Karpas-422 (cell line): ENCODE data around the gene SUMO2. TPM values are rescaled to one million over a fixed set of nuclear protein-coding genes. Genes with fewer than 3 reads are reported as not detected.
"Not testable (repeated sequence)": the region's sequence is repeated elsewhere in the genome, so short reads cannot be mapped to it uniquely, and the experiment has no call there.

Experiments
- DNase-seq: peaks from one replicate; pipeline ENCODE4 v3.0.0-alpha.2; 2015
- H2AFZ ChIP-seq: fragments of 200-600 bp; sonication (generic); 2 replicates; pipeline ENCODE4 v1.6.1; 2014; ENCODE audit warnings: antibody characterized with exemption, low read length, mixed read lengths
- H3K27ac ChIP-seq: fragments of 200-600 bp; sonication (generic); 2 replicates; pipeline ENCODE4 v1.5.1; 2014; ENCODE audit warnings: mild to moderate bottlenecking, low read length, moderate library complexity
- H3K27me3 ChIP-seq: fragments of 200-600 bp; sonication (generic); 2 replicates; pipeline ENCODE4 v1.6.1; 2014; ENCODE audit warnings: low read length, mixed read lengths
- H3K36me3 ChIP-seq: fragments of 200-600 bp; sonication (generic); 2 replicates; pipeline ENCODE4 v1.6.1; 2014; ENCODE audit warnings: low read length, mixed read lengths; ENCODE audit not compliant: insufficient read depth
- H3K4me1 ChIP-seq: fragments of 200-600 bp; sonication (generic); 2 replicates; pipeline ENCODE4 v1.6.1; 2014; ENCODE audit warnings: mild to moderate bottlenecking, low read length, mixed read lengths
- H3K4me2 ChIP-seq: fragments of 200-600 bp; sonication (generic); 2 replicates; pipeline ENCODE4 v1.6.1; 2014; ENCODE audit warnings: low read length, low read depth, mild to moderate bottlenecking; ENCODE audit not compliant: poor library complexity, severe bottlenecking
- H3K4me3 ChIP-seq: fragments of 200-600 bp; sonication (generic); 2 replicates; pipeline ENCODE4 v1.5.1; 2014; ENCODE audit warnings: mild to moderate bottlenecking, antibody characterized with exemption, low read length, mixed read lengths
- H3K79me2 ChIP-seq: fragments of 200-600 bp; sonication (generic); 2 replicates; pipeline ENCODE4 v1.6.1; 2014; ENCODE audit warnings: mild to moderate bottlenecking, low read length, mixed read lengths
- H3K9ac ChIP-seq: fragments of 200-600 bp; sonication (generic); 2 replicates; pipeline ENCODE4 v1.6.0; 2014; ENCODE audit warnings: low read length
- H3K9me2 ChIP-seq: fragments of 200-600 bp; sonication (generic), shearing (Covaris generic); replicated peaks from 2 replicates; pipeline ENCODE4 v1.6.0; 2014; ENCODE audit warnings: mild to moderate bottlenecking, low read length, moderate library complexity; ENCODE audit not compliant: insufficient read depth
- H3K9me3 ChIP-seq: fragments of 300-700, 200-600 bp; sonication (generic); 2 replicates; pipeline ENCODE4 v1.6.1; 2014; ENCODE audit warnings: low read length, mixed read lengths
- H4K20me1 ChIP-seq: fragments of 200-600 bp; sonication (generic); 2 replicates; pipeline ENCODE4 v1.6.1; 2014; ENCODE audit warnings: mild to moderate bottlenecking, antibody characterized with exemption, low read length, low read depth; ENCODE audit not compliant: insufficient read depth
- total RNA-seq: library from RNA; depleted of rRNA; stranded (reverse); fragments of >200 nt; shearing (Covaris generic); gene quantifications from 2 replicates; pipeline ENCODE4 v1.2.3, GENCODE V29; 2014; ENCODE audit warnings: low replicate concordance

Gene SUMO2
- total RNA-seq, 1 experiment from 2014 or later = 177 TPM

GRCh38 chr17:75218131-75218530, 35.4 kb upstream of the SUMO2 start:
- H3K27ac ChIP-seq = no peak overlapping the region
- H4K20me1 ChIP-seq = no peaks in the 10 kb centered on the region
- H3K79me2 ChIP-seq = peaks cover 9% of the 10 kb centered on the region; the same call in 1 of the 2 replicates
- H3K4me1 ChIP-seq = no peaks in the 10 kb centered on the region
- no peak overlapping the region for H3K4me2 ChIP-seq
- no peak overlapping the region for H2AFZ ChIP-seq
- no peaks in the 10 kb centered on the region for H3K27me3 ChIP-seq
- H3K9me2 ChIP-seq = no peaks in the 10 kb centered on the region
- no peak overlapping the region for H3K4me3 ChIP-seq
- no peak overlapping the region for H3K9ac ChIP-seq
- no peak for DNase-seq
- H3K36me3 ChIP-seq = peaks cover 41% of the 10 kb centered on the region; the same call in 1 of the 2 replicates
- H3K9me3 ChIP-seq = no peaks in the 10 kb centered on the region

- H3K27ac ChIP-seq = no peak overlapping the region
- peaks cover 4% of the 10 kb centered on the region; the same call in 1 of the 2 replicates for H4K20me1 ChIP-seq
- no peaks in the 10 kb centered on the region for H3K9me2 ChIP-seq
- no peak overlapping the region for H2AFZ ChIP-seq
- H3K36me3 ChIP-seq = peaks cover 38% of the 10 kb centered on the region; the same call in 1 of the 2 replicates
- no peak overlapping the region for H3K4me2 ChIP-seq
- H3K79me2 ChIP-seq = peaks cover 67% of the 10 kb centered on the region
- H3K9ac ChIP-seq = no peak overlapping the region
- no peaks in the 10 kb centered on the region for H3K27me3 ChIP-seq
- H3K4me1 ChIP-seq = peaks cover 15% of the 10 kb centered on the region
- H3K4me3 ChIP-seq = no peak overlapping the region
- H3K9me3 ChIP-seq = no peaks in the 10 kb centered on the region
- no peak for DNase-seq
Observed at GRCh38 chr17:75209061-75209460, 26.3 kb upstream of the SUMO2 start.

GRCh38 chr17:75208161-75208560, 25.4 kb upstream of the SUMO2 start:
- peaks cover 34% of the 10 kb centered on the region; the same call in 1 of the 2 replicates for H3K36me3 ChIP-seq
- no peak overlapping the region for H3K4me3 ChIP-seq
- no peaks in the 10 kb centered on the region for H3K9me3 ChIP-seq
- peaks cover 68% of the 10 kb centered on the region for H3K79me2 ChIP-seq
- H3K9ac ChIP-seq = no peak overlapping the region
- no peaks in the 10 kb centered on the region for H3K9me2 ChIP-seq
- no peak overlapping the region for H3K27ac ChIP-seq
- H4K20me1 ChIP-seq = peaks cover 4% of the 10 kb centered on the region; the same call in 1 of the 2 replicates
- no peak overlapping the region for H3K4me2 ChIP-seq
- H2AFZ ChIP-seq = no peak overlapping the region
- peaks cover 17% of the 10 kb centered on the region for H3K4me1 ChIP-seq
- H3K27me3 ChIP-seq = no peaks in the 10 kb centered on the region
- DNase-seq = no peak

GRCh38 chr17:75207760-75208159, 25.0 kb upstream of the SUMO2 start:
- Histone ChIP-seq H3K79me2 (peaks cover 68% of the 10 kb centered on the region), H3K9me2 (no peaks in the 10 kb centered on the region), H3K27ac (no peak overlapping the region), H3K4me3 (no peak overlapping the region), H3K9me3 (no peaks in the 10 kb centered on the region), H3K36me3 (peaks cover 30% of the 10 kb centered on the region; the same call in 1 of the 2 replicates), H3K9ac (no peak overlapping the region), H3K27me3 (no peaks in the 10 kb centered on the region), H3K4me1 (peaks cover 17% of the 10 kb centered on the region), H4K20me1 (peaks cover 4% of the 10 kb centered on the region; the same call in 1 of the 2 replicates), H2AFZ (no peak overlapping the region), H3K4me2 (no peak overlapping the region)
- DNase-seq = no peak

DNA sequence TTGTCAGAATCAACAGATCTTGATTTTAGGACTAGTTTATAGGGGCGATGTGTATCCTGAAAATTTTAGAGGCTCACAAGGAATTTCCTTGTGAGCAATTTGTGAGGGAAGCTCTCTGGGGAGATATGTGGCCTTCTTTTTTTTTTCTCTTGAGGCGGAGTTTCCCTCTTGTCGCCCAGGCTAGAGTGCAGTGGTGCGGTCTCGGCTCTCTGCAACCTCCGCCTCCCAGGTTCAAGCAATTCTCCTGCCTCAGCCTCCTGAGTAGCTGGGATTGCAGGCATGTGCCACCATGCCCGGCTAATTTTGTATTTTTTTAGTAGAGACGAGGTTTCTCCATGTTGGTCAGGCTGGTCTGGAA, 24.3 kb upstream of the SUMO2 start:
- Histone ChIP-seq H3K4me3 (peak overlapping the region; percentile 95), H3K9ac (peak overlapping the region; percentile 94)

GRCh38 chr17:75205793-75206163, 23.0 kb upstream of the SUMO2 start:
- H3K36me3 ChIP-seq = peaks cover 20% of the 10 kb centered on the region; the same call in 1 of the 2 replicates
- DNase-seq = no peak
- H3K4me2 ChIP-seq = peak overlapping the region; percentile 88
- H3K9me3 ChIP-seq = no peaks in the 10 kb centered on the region
- no peaks in the 10 kb centered on the region for H3K9me2 ChIP-seq
- H3K4me3 ChIP-seq = peak overlapping the region; percentile 95
- peaks cover 64% of the 10 kb centered on the region for H3K79me2 ChIP-seq
- peaks cover 17% of the 10 kb centered on the region for H3K4me1 ChIP-seq
- H3K9ac ChIP-seq = peak overlapping the region; percentile 94
- H2AFZ ChIP-seq = peak overlapping the region; percentile 88
- H4K20me1 ChIP-seq = peaks cover 4% of the 10 kb centered on the region; the same call in 1 of the 2 replicates
- peak overlapping the region; percentile 79 for H3K27ac ChIP-seq
- no peaks in the 10 kb centered on the region for H3K27me3 ChIP-seq

More for the DNA sequence above, 24.3 kb upstream of the SUMO2 start:
- not testable (repeated sequence) for DNase-seq, H2AFZ ChIP-seq, H3K9me3 ChIP-seq, H4K20me1 ChIP-seq, H3K27me3 ChIP-seq, H3K27ac ChIP-seq, H3K9me2 ChIP-seq
- Histone ChIP-seq H3K36me3 (peaks cover 25% of the 10 kb centered on the region; the same call in 1 of the 2 replicates), H3K79me2 (peaks cover 64% of the 10 kb centered on the region), H3K4me2 (peak overlapping the region; percentile 88), H3K4me1 (peaks cover 17% of the 10 kb centered on the region)

GRCh38 chr17:75205037-75205792, 22.5 kb upstream of the SUMO2 start, which contains the start of gene NUP85:
NUP85 (plus strand) TSS chr17:75205679; CDS start chr17:75205762, 83 bp downstream.
- Histone ChIP-seq H3K9ac (peak within 1 kb of the TSS; percentile 94), H3K79me2 (peaks cover 61% of the 10 kb centered on the region), H3K9me2 (no peaks in the 10 kb centered on the region), H3K4me1 (peaks cover 17% of the 10 kb centered on the region), H3K36me3 (peaks cover 17% of the 10 kb centered on the region; the same call in 1 of the 2 replicates), H4K20me1 (peaks cover 4% of the 10 kb centered on the region; the same call in 1 of the 2 replicates), H3K27ac (peak within 1 kb of the TSS; percentile 79), H3K27me3 (no peaks in the 10 kb centered on the region), H3K4me2 (peak within 1 kb of the TSS; percentile 88), H2AFZ (peak within 1 kb of the TSS; percentile 96), H3K9me3 (no peaks in the 10 kb centered on the region), H3K4me3 (peak within 1 kb of the TSS; percentile 95)
- peak; percentile 97 for DNase-seq

DNA sequence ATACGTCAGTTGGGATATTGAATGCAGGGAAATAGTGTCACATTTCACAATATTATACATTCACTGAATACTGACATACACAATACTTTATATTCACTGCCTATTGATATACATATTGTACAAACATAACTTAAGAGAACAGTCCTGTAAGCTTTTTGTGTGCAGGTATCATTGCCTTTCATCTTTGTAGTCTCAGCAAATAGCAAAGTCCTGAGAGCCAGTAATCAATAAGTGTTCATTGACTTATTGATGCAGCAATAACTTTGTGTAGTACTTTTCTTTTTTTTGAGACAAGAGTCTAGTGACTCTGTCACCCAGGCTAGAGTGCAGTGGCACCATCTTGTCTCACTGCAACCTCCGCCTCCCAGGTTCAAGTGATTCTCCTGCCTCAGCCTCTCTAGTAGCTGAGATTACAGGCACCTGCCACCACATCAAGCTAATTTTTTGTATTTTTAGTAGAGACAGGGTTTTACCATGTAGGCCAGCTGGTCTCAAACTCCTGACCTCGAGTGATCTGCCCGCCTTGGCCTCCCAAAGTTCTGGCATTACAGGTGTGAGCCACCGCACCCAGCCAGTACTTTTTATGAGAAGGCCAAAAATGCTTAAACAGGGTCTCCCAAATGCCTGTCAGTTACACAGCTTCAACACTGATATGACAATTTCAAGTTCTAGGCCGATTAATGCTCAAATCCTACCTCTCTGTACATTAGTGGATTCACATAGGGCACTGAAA, 17.3 kb upstream of the SUMO2 start:
- Histone ChIP-seq H3K4me2 (no peak overlapping the region), H3K4me3 (no peak overlapping the region), H3K4me1 (peaks cover 7% of the 10 kb centered on the region), H4K20me1 (no peaks in the 10 kb centered on the region), H3K9me3 (no peaks in the 10 kb centered on the region), H3K27me3 (no peaks in the 10 kb centered on the region), H3K9ac (no peak overlapping the region), H2AFZ (no peak overlapping the region), H3K79me2 (peaks cover 11% of the 10 kb centered on the region), H3K27ac (no peak overlapping the region), H3K9me2 (no peaks in the 10 kb centered on the region), H3K36me3 (no peaks in the 10 kb centered on the region)
- DNase-seq = no peak
